Activated CD4-positive, CD25-positive, alpha-beta regulatory T cell treated with anti-CD3 and anti-CD28 coated beads, Interleukin-2, amount 50 U/mL, for 16 hours (primary cell): ENCODE measurements around the gene TP53TG5.

Source experiments
- DNase-seq: peaks from one replicate; pipeline ENCODE4 v3.0.0-alpha.2; 2020; ENCODE audit warnings: low read depth, low spot score

The TP53TG5 gene

GRCh38 chr20:45325371-45325770 is 52.8 kb downstream of the TP53TG5 start:
- DNase-seq = no peak

DNA sequence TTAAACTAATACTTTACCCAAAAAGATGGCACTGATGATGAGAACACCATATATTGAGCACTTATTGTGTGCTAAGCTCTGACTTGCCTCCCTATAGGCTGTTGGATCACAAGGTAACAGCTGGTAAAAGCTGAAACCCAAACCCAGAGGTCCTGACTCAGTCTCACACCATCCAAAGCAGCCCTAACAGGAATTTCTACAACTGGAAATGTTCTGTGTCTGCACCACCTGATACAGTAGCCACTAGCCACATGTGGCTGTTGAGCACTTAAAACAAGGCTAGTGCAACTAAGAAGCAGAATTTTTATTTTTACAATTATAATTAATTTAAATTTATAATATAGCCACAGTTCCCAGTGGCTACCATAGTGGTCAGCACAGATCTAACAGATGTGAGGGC is 54.4 kb downstream of the TP53TG5 start:
- DNase-seq = no peak

DNA sequence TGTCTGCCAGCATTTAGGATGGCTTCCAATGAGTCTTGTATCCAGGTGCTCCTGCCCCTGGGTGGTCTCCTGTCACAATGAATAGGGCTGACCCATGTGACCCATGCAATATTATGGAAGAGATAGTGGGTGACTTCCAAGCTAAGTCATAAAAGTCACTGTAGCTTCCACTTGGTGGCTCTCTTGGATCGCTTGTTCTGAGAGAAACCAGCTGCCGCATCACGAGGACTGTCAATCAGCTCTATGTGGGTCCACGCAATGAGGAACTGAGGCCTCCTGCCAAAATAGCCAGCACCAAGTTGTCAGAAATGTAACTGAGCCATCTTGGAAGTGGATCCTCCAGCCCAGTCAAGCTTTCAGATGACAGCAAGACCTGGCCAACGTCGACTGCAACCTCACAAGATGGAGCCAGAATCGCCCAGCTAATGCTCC is 55.2 kb downstream of the TP53TG5 start:
- DNase-seq = no peak
